A673 (cell line): ENCODE data around the gene AQP5.

Source experiments
- CTCF ChIP-seq: fragments of 300-800, 200-600 bp; sonication (generic); conservative IDR thresholded peaks from 2 replicates; pipeline ENCODE4 v1.5.1; 2017; ENCODE audit warnings: low read depth, mild to moderate bottlenecking, antibody characterized with exemption, low read length, moderate library complexity, mixed read lengths
- EZH2 ChIP-seq: fragments of 200-600 bp; sonication (generic); IDR thresholded peaks from 2 replicates; pipeline ENCODE4 v1.6.1; 2017; ENCODE audit warnings: borderline replicate concordance, low read depth, mild to moderate bottlenecking, mixed read lengths, antibody characterized with exemption, low read length; ENCODE audit not compliant: poor library complexity, severe bottlenecking

GRCh38 chr12:49923035-49923644 lies 38.5 kb upstream of the AQP5 start:
- TF ChIP-seq CTCF (no peak), EZH2 (no peak)
